ENCODE data around the gene KTI12.

Gene KTI12

GRCh38 chr1:51989582-51990477, 43.8 kb downstream of the KTI12 start:
- in situ Hi-C loops (cut with HindIII; ENCODE audit: low sequenced_read_pairs), result loop anchor here (5.0 kb wide), 2 partner anchors 42 to 78 kb away; partner anchors contain the start of gene KTI12

- in situ Hi-C loops (cut with HindIII; ENCODE audit: low sequenced_read_pairs), result loop anchor here (5.0 kb wide), 2 partner anchors 44 to 76 kb away; partner anchors contain the start of gene KTI12
Measured at GRCh38 chr1:51988254-51988653, 45.4 kb downstream of the KTI12 start.

GRCh38 chr1:51986718-51987117, 46.9 kb downstream of the KTI12 start:
- in situ Hi-C loops (cut with HindIII; ENCODE audit: low sequenced_read_pairs), result loop anchor here (5.0 kb wide), 2 partner anchors 46 to 74 kb away; partner anchors contain the start of gene KTI12

GRCh38 chr1:51982161-51982560, 51.4 kb downstream of the KTI12 start:
- in situ Hi-C loops (cut with HindIII; ENCODE audit: low sequenced_read_pairs), result no loop called here
